ENCODE data around the gene RASAL1.
A peak's percentile ranks its signal among the peaks of the same experiment; 100 is the strongest.
"Not testable (repeated sequence)": the region's sequence is repeated elsewhere in the genome, so short reads cannot be mapped to it uniquely, and the experiment has no call there.

The RASAL1 gene

DNA sequence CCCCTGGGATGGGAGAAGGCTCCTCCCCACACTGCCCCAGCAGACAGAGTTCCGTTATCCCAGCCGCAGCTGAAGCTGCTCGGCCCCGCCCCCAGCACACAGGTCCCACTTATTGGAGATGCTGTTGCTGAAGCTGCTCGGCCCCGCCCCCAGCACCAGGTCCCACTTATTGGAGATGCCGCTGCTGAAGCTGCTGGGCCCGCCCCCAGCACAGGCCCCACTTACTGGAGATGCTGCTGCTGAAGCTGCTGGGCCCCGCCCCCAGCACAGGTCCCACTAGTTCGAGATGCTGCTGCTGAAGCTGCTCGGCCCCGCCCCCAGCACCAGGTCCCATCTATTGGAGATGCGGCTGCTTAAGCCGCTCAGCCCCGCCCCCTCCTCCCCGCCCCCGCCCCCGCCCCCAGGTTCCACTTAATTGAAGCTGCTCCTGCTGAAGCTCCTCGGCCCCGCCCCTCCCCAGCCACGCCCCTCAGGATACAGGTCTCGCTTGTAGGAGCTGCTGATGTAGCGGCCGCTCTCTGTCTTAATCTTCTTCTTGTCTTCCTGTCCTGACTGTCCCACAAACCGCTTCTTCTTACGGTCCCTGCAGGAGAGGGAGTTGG, 26.0 kb upstream of the RASAL1 start:
- no peak for DNase-seq (ENCODE audit: low read depth, low spot score)

DNA sequence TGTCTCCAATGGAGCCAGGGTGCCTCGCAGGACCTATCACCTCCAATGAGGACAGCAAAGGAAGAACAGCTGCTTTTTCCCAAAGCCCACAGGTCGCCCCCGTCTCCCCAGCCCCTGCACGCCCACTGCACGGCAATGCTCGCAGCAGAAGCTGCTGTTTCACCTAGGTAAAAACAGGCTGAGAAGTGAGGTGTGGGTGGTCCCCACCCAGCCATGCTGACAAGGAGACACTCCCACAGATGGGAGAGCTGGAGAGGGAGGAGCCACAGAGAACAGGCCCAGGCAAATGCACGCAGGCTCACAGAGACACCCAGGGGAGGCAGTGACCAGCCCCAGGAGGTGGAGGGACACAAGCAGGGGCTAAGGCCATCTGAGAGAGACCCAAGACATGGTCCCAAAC, 24.4 kb upstream of the RASAL1 start:
- DNase-seq (ENCODE audit: low read depth, low spot score): no peak

DNA sequence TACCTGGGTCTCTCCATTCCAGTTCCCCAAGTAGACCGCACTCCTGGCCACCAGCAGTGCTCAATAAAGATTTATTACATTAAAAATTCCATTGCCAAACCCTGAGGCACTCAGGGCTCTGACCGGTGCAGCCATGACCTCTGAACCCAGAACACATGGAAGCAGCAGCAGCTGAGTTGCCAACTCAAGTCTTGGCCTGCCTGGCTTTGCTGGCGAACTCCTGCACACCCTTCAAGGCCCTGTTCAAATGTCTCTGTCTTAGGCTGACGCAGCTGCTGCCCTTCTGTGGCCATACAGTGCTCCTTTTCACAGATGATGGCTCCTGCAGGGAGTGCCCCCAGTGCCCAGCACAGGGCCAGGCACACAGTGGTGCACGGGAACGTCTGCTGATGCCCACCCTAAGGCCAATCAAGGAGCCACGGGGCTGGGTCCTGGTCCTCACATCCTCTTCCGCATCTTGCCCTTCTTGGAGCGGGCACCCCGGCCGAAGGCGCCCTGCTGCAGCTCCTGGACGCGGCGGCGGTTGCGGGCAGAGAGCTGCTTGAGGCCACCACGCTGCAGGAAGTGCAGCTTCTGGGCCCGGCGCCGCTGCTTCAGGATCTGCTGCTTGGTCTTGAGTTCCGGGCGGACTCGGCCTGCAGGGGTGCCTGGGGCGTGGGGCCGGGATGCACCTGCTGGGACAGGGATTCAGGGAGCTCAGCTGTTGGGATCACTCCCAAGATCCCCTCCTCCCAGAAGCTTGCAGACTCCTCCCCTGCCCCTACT, 23.1 kb upstream of the RASAL1 start:
- DNase-seq (ENCODE audit: low read depth, low spot score): no peak

DNA sequence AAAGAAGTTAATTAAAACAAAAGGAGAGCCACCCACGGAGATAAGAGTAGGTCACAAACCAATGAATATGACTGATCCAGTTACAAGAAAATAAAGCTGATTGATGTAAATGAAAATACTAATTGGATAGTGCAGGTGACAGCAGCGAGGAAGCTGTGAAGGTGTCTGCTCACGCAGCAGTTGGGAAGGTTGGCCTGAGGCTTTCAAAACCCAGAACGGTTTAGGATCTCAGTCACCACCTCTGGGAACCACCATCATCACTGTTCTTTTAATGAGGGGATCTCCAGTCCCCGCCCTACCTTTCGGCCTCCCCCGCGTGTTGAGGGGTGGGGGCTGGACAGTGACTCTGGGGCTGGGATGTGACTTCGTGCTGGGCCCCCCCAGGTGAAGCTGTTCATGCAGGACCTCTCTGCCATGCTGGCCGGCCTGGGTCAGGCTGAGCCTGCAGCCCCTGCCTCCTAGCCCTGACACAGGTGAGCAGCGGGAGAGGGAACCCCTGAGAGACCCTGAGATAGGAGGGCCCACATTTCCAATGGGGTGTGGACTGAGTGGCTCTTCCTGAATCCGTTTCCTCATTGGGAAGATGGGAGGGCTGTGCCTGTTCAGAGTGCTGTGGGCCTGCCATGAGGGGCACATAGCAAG, 21.8 kb upstream of the RASAL1 start:
- DNase-seq (ENCODE audit: low read depth, low spot score): no peak

DNA sequence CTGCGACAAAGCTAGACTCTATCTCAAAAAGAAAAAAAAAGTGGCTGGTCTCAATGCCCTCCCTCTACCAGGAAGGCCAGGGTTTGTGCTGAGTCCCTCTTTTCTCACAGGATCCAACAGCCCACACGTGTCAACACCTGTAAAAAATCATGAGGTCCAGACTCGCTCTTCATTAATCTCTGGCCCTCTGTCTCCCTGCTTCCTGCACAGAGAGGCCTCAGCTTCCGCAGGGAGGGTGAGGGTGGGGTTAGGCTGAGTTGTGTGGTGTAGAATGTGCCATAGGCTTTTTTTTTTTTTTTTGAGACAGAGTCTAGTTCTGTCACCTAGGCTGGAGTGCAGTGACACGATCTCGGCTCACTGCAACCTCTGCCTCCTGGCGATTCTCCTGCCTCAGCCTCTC, 20.1 kb upstream of the RASAL1 start:
- DNase-seq (ENCODE audit: low read depth, low spot score): no peak

DNA sequence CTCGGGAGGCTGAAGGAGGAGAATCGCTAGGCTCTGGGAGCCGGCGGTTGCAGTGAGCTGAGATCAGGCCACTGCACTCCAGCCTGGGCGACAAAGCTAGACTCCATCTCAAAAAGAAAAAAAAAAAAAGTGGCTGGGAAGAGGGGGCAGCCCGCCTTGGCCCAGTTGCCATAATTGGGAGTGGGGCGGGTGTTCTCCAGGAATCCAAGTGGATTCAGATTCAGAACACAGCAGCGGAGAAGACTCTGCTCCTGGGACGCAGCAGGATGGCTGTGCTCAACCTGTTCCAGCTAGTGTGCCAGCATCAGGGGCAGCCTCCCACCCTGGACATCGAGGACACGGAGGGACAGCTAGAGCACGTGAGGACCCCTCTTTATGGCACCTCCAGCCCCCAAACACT, 19.5 kb upstream of the RASAL1 start:
- DNase-seq (ENCODE audit: low read depth, low spot score): no peak

DNA sequence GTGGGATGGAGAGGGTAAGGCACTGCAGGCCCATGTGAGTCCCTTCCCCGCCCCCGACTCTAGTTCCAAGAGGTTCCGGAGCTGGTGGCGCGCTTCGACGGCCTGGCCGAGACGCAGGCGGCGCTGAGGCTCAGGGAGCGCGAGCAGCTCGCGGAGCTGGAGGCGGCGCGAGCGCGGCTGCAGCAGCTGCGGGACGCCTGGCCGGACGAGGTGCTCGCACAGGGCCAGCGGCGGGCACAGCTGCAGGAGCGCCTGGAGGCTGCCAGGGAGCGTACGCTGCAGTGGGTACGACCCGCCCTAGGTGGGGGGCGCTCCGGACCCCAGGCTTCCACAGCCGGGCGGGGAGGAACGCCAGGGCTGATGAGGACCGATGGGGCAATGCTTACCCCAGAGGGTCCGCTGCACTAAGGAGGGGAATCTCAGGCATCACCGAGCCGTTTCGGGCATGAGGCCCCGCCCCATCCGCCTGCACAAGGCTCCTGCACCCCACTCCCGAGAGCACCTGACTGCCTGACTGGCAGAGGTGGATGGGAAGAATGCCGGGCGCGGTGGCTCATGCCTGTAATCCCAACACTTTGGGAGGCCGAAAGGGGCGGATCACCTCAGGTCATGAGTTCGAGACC, 18.9 kb upstream of the RASAL1 start:
- DNase-seq (ENCODE audit: low read depth, low spot score): no peak

DNA sequence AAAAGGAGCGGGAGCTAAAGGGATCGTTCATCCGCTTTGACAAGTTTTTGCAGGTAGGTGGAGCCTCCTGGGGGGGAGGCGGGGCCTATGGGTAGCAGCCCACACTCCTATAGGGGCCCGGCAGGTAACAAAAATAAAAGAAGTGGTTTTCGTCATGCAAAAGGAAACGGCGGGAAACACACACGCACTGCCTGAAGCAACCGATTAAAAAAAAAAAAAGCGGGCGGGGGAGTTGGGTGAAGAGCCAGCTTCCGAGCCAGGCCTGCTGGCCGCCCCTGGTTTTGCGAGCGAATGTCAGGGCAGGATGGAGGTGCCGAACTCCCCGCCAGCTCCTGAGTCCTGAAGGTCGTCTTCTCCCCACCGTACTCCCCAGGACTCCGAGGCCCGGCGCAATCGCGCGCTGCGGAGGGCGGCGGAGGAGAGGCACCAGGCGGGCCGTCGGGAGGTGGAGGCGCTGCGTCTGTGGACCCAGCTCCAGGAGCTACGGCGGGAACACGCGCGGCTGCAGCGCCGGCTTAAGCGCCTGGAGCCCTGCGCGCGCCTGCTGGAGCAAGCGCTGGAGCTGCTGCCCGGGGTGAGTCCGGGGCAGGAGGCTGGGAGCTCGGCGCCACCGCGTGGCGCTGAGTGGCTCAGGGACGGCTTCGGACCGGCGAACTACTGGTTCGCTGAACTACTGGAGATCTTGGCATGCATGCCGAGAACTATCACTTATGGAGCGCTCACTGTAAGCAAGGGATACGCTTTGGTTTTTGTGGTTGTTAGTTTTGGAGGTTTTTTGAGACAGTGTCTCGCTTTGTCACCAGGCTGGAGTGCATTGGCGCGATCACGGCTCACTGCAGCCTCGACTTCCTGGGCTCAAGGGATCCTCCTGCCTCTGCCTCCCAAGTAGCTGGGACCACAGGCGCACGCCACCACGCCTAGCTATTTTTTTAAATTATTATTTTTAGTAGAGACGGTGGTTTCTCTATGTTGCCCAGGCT, 17.6 kb upstream of the RASAL1 start:
- DNase-seq (ENCODE audit: low read depth, low spot score): no peak

DNA sequence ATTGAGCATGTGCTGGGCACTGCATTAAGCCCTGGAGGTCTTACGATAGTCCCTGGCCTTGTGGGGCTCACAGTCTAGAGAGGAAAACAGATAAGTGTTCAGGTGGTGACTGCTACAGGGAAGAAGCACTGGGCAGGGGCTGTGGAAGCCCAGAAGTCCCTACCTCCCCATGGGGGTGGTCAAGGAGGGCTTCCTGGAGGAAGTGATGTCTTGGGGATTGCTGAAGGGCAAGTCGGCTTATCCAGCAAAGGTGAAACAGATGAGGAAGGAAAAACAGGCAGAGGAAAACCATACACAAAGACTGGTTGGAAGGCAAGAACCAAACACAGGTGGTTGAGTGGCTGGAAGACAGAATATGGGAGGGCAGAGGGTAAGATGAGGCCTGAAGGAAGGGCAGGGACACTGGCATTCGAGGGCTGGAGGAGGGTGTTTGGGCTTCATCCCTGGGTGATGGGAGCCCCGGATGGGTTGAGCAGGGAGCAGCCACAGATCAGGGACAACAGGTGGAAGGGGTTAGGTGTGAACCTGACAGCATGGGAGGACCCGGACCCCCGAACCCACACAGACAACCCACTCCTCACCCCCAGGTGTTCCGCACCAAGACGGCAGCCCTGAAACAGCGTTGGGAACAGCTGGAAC, 16.8 kb upstream of the RASAL1 start:
- DNase-seq (ENCODE audit: low read depth, low spot score): no peak

DNA sequence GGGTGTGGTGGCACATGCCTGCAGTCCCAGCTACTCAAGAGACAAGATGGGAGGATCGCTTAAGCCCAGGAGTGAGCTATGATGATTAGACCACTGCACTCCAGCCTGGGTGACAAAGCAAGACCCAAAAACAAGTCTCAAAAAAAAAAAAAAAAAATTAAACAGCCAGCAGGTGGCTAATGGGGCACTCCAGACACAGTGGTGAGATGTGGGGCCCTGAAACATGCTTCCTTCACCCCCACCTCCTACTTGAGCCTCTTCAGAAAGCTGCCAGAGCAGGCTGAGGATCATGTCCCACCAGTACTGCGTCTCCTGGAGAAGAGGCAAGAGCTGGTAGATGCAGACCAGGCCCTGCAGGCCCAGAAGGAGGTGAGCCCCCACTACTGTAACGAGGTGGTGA, 16.1 kb upstream of the RASAL1 start:
- no peak for DNase-seq (ENCODE audit: low read depth, low spot score)

DNA sequence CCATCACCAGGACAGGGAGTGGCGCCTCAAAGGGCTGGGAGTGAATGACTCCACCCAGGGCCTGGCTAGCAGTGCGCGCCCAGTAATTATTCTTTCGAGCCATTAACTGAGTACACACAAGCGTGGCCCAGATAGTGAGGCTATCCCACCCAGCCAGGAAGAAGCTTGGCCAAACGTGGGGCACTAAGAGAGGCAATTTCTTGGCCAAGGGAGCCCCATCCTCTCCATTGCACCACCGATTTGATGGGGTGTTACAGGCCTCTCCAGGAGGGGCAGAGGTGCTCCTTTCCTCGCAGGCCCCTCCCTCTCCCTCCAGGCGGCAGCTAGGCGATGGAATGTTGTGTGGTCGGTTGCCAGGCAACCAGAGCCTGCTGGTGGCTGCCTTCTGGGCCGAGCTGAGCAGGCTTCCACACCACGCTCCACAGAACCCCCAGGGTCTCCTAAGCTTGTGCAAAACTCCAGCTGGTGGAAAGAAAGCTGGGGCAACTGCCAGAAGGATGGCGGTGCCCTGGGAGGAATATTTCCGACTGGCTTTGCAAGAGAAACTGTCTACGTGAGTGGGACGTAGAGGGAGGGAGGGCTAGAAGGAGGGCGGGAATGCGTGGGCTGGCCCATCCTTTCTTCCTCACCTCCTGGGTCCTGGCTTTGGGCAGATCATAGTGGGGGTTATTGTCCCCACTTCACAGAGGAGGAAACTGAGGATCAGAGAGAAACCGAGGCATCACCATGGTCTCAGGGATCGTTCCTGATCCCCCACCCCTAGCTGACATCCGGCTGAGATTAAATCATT, 14.0 kb upstream of the RASAL1 start, which contains the start of gene CFAP73:
TSS of gene CFAP73 (plus strand) at position 364 of the 790 bp plus-strand sequence. CDS start at position 498, 134 bp downstream.
- DNase-seq (ENCODE audit: low read depth, low spot score): peak; percentile 26

DNA sequence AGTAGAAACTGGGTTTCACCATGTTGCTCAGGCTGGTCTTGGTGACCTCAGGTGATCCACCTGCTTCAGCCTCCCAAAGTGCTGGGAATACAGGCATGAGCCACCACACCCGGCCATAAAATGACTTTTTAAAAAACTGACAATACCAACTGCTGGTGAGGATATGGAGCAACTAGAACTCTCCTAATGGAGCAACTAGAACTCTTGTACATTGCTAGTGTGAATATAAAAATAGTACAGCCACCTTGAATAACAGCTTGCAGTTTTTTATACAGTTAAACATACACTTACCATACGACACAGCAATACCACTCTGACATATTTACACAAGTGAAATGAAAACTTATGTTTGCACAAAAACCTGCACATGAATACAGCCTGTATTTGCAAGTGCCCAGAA, 11.4 kb upstream of the RASAL1 start:
- DNase-seq (ENCODE audit: low read depth, low spot score): no peak

DNA sequence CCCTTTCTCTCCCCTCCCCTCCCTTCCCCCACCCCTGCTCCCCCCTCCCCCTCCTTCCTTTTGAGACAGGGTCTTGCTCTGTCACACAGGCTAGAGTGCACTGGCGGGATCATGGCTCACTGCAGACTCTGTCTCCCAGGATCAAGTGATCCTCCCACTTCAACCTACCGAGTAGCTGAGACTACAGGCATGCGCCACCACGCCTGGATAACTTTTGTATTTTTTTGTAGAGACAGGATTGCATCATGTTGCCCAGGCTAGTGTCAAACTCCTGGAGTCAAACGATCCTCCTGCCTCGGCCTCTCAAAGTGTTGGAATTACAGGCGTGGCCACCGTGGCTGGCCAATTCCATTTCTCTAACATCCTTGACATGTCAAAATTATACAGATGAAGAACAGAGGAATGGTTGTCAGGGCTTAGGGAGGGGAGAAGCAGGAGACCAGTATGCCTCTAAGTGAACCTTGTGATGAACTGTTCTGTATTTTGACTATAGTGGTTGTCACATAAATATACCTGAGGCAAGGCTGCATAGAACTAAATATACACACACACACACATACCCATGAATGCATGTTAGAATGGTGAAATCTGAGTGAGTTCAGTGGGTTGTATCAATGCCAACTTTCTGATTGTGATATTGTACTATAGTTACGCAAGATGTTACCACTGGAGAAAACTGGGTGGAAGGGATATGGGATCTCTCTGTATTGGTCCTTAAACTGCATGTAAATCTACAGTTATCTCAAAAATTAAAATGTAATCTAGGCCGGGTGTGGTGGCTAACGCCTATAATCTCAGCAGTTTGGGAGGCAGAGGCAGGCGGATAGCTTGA, 10.4 kb upstream of the RASAL1 start:
- DNase-seq (ENCODE audit: low read depth, low spot score): no peak

DNA sequence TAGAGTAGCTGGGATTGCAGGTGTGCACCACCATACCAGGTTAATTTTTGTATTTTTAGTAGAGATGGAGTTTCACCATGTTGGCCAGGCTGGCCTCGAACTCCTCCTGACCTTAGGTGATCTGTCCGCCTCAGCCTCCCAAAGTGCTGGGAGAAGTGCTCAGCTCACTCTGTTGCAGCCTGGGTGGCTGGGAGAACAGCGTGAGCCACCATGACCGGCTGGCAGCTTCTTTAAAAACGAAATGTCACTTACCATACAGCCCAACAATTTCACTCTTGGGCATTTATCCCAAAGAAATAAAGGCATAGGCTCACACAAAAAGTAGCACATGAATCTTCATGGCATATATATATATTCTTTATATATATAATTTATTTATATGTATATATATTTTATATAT, 9.2 kb upstream of the RASAL1 start:
- no peak for DNase-seq (ENCODE audit: low read depth, low spot score)

DNA sequence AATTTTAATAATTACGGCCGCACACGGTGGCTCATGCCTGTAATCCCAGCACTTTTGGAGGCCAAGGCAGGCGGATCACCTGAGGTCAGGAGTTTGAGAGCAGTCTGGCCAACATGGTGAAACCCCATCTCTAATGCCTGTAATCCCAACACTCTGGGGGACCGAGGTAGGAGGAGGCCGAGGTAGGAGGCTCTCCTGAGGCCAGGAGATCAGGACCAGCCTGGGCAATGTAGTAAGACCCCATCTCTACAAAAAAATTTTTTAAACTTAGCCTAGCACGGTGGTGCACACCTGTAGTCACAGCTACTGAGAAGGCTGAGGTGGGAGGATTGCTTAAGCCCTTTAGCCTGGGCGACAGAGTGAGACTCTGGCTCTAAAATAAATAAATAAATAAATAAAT, 8.4 kb upstream of the RASAL1 start:
- no peak for DNase-seq (ENCODE audit: low read depth, low spot score)

DNA sequence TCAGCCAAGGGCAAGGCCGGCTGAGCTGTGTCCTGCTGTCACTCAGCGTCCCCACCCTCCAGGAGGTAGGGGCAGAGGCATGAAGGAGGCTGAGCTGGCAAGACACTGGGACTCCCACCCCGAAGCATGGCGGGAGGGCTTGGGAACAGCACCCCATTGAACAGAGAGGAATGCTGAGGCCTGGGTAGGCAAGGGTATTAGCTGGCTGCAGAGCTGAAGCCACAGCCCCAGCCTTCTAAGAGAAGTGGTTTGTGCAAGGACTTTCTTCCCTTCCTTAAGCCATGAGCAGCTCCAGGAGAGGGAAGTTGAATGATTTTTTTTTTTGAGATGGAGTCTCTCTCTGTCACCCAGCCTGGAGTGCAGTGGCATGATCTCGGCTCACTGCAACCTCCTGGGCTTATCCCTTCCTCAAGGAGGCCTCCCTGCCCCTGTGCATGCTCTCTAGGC, 7.3 kb upstream of the RASAL1 start:
- no peak for DNase-seq (ENCODE audit: low read depth, low spot score)

DNA sequence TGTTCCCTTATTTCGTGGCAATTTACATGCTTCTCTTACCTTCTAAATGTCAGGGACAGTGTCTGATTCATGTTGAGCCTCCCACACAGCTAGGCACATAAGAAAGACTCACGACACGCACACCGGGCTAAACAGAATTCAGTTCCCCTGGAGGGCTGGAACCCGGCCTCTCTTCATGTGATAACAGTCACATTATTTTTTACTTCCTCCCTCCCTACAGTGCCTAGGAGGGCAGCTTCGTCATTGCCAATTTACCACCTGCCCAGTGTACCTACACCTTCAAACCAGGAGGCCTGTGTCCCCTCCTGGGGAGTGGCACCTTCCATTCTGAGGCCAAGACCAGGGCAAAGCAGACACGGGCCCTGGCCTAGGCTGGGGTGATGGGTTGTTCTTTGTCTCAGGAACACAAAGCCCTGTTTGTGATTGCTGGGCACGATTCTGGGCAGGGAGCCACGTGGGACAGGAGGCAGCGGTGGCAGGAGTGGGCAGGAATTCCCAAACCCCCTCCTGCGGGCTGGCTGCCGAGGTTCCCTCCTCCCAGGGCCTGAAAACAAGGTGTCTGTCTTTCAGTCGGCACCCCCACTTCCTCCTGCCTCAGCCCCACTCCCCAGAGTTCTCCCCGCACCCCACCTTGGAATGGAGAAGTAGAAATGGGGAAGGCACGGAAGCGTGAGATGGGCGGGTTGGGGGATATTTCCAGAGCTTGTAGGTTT, 6.8 kb upstream of the RASAL1 start:
- no peak for DNase-seq (ENCODE audit: low read depth, low spot score)

DNA sequence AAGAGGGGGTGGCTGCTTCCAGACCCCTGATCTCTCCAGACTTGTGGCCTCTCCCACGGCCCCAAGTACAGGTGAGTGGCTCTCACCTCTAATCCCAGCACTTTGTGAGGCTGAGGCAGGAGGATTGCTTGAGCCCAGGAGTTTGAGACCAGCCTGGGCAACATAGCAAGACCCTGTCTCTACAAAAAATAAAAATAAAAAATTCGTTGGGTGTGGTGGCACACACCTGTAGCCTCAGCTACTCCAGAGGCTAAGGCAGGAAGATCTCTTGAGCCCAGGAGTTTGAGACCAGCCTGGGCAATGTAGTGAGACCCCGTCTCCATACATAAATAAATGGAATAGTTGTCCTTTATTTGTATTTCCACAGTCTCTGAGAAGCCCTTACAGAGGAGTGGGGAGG, 6.2 kb upstream of the RASAL1 start:
- DNase-seq (ENCODE audit: low read depth, low spot score): not testable (repeated sequence)
